SK-MEL-5 (cell line): ENCODE data around the gene SERPINH1. TPM values are rescaled to one million over a fixed set of nuclear protein-coding genes. Genes with fewer than 3 reads are reported as not detected.

Experiments
- DNase-seq: peaks from one replicate; pipeline ENCODE4 v3.0.0-alpha.2; 2016; ENCODE audit warnings: low read depth, low spot score
- in situ Hi-C: cut with HindIII; loops from 2 replicates; pipeline ENCODE4 v1.10.0; 2016; ENCODE audit warnings: low sequenced_read_pairs, high pct_unique_total_duplicates, low pct_unique_long_range_greater_than_20kb
- total RNA-seq: library from RNA; depleted of rRNA; stranded (reverse); fragments of >200 nt; shearing (Covaris generic); gene quantifications from 2 replicates; pipeline ENCODE4 v1.2.3, GENCODE V29; 2014

The SERPINH1 gene
- total RNA-seq, 1 experiment from 2014 or later = 21.6 TPM

DNA sequence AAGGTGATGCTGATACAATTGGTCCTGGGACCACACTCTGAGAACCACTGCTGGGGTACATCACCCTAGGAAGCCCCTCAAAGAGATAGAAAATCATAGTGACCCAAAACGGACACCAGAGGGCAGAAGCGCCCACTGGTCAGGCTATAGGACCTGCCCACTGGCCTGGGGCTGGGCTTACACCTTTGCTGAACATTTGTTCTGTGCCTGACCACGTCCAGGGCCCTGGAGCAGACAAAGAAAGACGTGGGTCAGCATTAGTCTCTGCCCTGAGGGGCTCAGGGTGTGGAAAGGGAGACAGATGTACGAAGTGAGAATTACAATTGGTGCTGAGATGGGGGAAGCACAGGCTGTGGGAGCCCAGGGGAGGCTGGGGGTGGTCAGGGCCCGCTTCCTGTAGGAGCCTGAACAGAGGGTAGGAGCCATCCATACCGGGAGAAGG, 14.4 kb upstream of the SERPINH1 start:
- peak; percentile 82 for DNase-seq
- in situ Hi-C loops = no loop called here

GRCh38 chr11:75548595-75549272, 13.3 kb upstream of the SERPINH1 start:
- DNase-seq = peak; percentile 95
- in situ Hi-C loops = no loop called here

- no peak for DNase-seq
- in situ Hi-C loops = no loop called here
Measured at GRCh38 chr11:75549370-75549958, 12.6 kb upstream of the SERPINH1 start.

GRCh38 chr11:75553182-75553581, 8.9 kb upstream of the SERPINH1 start:
- in situ Hi-C loops = no loop called here
- DNase-seq = no peak

- in situ Hi-C loops = no loop called here
Measured at GRCh38 chr11:75553889-75554257, 8.2 kb upstream of the SERPINH1 start.

DNA sequence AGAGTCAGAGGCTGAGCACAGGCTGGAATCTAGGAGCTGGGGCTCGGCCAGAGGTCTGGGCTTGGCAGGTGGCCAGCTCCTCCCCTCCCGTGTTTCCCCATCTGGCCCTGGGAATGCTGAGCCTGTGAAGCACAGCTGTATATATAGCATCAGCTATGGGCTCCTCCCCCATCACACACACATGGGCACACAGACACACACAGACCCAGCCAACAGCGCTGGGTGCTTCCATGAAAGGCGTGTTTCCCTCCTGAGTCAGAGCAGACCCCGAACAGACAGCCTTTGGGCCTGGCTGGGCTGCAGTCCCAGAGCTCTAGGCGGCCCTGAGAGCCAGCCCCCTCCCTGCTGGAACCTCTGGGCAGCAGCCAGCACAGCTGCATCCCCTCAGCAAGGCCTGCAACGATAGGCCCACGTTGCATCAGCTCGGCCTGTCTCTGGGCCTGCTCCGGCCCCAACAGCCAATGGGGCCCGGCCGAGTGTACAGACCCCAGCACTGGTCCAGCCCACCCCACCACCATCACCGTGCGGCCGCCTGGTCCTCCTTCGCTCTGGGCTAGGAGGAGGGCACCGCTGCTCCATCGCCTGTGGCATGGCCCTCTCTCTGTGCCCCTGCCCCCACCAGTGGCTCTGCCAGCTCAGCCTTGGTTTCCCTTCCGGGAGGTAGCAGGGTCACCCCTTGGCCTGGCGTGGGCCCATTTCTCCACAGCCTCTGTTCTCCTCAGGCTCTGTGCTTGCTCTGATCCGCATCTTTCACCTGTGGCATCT, 7.6 kb upstream of the SERPINH1 start:
- in situ Hi-C loops = no loop called here
- no peak for DNase-seq

More at GRCh38 chr11:75553889-75554257, 8.2 kb upstream of the SERPINH1 start:
- no peak for DNase-seq

DNA sequence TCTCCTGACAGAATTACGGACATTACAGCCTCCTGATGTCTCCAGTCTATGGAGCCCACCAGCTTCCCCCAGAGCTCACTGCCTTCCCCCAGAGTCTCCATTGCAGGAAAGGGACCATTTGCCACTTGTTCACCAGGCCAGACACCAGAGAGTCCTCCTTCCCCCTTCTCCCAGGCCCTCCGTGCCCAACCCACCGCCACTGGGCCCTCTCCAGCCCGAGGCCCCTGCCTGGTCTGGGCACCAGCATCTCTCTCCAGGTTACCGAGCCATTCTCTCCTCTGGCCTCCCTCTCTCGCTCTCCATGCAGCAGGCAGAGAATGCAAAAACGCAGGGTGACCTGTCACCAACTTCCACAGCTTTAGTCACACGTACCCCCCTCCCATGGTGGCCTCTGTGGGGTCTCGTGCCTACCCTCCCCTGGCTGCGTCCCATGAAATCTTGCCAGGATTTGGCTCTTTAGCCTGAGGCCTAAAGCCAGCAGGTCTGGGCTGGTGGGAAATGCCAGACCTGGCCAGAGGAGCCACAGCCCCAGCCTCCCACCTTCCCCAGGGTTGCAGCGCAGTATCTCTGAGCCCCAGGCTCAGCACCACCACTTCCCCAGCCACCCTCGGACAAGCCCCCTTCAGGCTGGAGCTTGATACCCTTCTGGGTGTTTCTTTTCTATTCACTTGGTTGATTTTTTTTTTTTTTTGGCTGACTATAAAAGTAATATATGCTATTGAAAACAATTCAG, 6.8 kb upstream of the SERPINH1 start:
- in situ Hi-C loops = no loop called here
- no peak for DNase-seq

DNA sequence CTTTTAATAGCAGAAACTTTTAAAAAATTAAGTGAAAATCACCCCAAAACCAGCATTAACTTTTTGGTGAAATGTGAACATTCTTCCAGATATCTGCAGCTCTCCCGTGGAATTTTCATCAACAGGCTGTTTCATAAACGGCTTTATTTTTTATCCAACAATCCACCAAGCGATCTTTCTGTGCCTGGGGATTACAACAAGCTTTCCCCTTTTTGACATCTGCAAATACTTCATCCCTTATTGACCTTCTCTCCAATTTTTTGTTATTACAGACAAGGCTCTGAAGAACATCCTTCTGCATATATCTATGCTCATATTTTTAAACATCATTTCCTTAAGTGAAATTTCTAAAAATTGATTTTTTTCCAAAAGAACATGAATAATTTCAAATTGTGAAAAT, 5.8 kb upstream of the SERPINH1 start:
- DNase-seq = no peak
- in situ Hi-C loops = no loop called here

DNA sequence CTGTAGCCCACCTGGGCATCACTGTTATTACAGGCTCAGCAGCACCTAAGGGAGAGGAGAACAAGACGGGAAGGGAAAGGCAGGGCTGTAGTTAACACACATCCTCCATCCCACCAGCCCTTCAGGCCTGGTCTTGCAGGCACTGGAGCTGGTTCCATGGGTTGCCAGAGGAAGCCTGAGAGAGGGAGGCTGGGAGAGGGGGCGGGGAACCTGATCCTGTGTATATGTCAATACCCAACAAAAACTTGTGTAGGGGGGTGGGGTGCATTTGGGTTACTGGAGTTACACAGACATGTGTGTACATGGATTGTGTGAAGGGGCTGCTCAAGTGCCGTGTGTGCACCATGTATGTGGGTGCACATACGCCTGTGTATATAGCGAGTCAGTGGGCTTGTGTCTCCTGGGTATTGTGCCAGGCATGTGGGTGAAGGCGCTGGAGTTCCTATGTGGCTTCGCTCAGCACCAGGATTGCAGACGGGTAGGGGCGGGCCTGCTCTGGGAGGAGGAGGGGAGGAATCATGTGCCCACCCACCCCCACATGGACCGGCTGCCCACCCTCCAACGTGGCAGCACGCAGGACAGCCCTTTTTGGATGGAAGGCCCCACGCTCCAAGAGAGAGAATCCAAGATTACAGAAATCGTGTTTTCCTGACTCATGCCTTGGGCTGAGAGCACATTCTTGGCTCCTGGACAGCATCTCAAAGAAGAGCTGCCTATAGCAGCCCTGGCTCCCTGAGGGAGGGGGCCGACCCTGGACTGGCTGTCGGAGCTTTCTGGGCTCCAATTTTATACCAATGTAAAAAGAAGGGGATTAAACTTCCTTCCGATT, 4.2 kb upstream of the SERPINH1 start:
- no peak for DNase-seq
- in situ Hi-C loops = no loop called here

- in situ Hi-C loops = no loop called here
- DNase-seq = no peak
Measured at GRCh38 chr11:75558939-75559843, 2.9 kb upstream of the SERPINH1 start.

DNA sequence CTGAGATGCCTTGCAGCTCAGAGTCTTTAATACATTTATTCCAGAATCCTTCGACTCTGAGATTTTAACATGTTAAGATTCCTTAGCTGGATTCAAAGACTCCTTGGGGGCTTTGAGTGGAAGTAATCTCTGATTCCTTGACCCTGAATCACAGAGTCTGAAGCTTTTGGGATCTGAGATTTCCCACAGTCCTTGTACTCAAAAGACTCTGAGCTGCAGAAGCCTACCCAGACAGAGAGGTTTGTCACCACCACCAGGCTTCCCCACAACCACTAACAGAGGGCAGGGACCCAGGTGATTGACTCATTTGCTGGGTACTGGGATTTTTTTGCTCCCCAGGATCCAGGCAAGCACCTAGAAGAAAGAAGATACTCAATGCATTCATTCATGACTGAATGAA, 1.4 kb upstream of the SERPINH1 start:
- in situ Hi-C loops = no loop called here
- DNase-seq = no peak

GRCh38 chr11:75561426-75562047, 516 bp upstream of the SERPINH1 start:
- DNase-seq = no peak
- in situ Hi-C loops = no loop called here

GRCh38 chr11:75562836-75563484, 907 bp downstream of the SERPINH1 start:
- in situ Hi-C loops = no loop called here
- peak; percentile 44 for DNase-seq

DNA sequence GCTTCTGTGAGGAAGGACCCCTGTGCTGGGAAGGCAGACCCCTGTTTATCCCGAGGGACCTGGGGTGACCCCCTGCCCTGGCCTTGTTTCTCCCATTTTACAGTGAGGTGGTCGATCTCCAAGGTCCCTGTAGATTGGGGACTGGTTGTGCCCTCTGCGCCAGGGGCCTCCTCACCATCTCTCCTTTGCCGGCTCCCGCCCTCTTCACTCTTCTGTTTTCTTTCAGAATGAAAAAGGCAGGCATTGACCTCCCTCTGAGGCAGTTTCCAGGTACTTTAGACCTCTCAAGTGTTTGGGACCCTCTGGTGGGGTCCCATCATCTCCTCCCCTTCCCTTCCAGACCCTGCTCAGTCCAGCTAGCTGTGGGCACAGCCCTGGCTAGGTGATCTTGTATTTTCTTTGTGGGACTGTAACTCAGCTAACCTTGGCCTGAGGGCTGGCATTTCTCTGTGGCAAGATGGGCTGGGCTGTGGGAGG, 1.5 kb downstream of the SERPINH1 start:
- DNase-seq = no peak
- in situ Hi-C loops = no loop called here

GRCh38 chr11:75563978-75564552, 2.0 kb downstream of the SERPINH1 start:
- in situ Hi-C loops = no loop called here

More at GRCh38 chr11:75563978-75564552, 2.0 kb downstream of the SERPINH1 start:
- DNase-seq = peak; percentile 45
